ENCODE data around the gene SESN3. TPM values are rescaled to one million over a fixed set of nuclear protein-coding genes. Genes with fewer than 3 reads are reported as not detected.

The SESN3 gene
- total RNA-seq, 1 experiment from 2014 or later: 34.9 TPM

DNA sequence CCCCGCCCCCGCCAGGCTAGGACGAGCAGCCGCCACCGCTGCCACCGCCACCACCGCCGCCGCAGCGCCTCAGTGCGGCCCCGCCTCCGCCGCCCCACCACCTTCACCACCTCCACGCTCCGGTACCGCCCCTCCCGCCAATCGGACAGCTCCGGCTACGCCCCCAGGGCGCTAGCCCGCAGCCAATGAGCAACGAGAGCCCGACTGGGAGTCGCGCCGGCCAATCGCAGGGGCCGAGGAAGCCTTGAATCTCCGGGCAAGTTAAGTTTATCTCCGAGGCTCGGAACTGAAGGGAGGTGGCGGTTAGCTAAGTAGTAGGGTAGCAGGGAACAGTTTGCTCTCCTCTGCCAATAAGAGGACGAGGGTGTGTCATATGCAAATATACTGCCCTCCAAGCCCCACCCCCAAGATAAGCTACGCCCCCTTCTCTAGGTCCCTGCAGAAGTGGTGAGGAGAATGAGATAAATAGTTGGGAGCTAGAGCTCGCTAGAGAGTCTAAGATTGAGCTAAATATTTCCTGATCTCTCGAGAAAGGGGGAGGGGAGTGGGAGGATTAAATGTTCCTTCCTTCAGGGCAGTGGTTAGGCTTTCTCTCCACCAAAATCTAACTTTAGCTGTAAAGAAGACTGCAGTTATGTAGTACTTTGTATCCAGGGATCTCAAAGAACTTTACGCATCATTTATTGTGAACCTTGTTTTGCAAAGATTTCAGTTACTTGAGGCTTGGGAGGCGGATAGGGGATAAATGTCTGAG lies at the start of gene SESN3 (continued):
- no peak for TF ChIP-seq FOXK1 (CRISPR knock-in tag; IDR thresholded peaks at IDR 0.05)
- TF ChIP-seq SP1 (CRISPR knock-in tag; conservative IDR thresholded peaks at IDR 0.05): peak; percentile 63
- no peak for TF ChIP-seq ATF2 (CRISPR knock-in tag; IDR thresholded peaks at IDR 0.05; ENCODE audit: borderline replicate concordance, low read depth)
- TF ChIP-seq NFE2L1 (CRISPR knock-in tag; IDR thresholded peaks at IDR 0.05): no peak
- TF ChIP-seq E2F1 (CRISPR knock-in tag; IDR thresholded peaks at IDR 0.05): no peak
- 0 out of 2 replicates have a peak, but pooled peaks have one; percentile 35 for TF ChIP-seq ZBTB21 (CRISPR knock-in tag; IDR thresholded peaks at IDR 0.05; ENCODE audit: borderline replicate concordance)
- TF ChIP-seq, protein P1, sequence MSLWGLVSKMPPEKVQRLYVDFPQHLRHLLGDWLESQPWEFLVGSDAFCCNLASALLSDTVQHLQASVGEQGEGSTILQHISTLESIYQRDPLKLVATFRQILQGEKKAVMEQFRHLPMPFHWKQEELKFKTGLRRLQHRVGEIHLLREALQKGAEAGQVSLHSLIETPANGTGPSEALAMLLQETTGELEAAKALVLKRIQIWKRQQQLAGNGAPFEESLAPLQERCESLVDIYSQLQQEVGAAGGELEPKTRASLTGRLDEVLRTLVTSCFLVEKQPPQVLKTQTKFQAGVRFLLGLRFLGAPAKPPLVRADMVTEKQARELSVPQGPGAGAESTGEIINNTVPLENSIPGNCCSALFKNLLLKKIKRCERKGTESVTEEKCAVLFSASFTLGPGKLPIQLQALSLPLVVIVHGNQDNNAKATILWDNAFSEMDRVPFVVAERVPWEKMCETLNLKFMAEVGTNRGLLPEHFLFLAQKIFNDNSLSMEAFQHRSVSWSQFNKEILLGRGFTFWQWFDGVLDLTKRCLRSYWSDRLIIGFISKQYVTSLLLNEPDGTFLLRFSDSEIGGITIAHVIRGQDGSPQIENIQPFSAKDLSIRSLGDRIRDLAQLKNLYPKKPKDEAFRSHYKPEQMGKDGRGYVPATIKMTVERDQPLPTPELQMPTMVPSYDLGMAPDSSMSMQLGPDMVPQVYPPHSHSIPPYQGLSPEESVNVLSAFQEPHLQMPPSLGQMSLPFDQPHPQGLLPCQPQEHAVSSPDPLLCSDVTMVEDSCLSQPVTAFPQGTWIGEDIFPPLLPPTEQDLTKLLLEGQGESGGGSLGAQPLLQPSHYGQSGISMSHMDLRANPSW (CRISPR knock-in tag; conservative IDR thresholded peaks at IDR 0.05; ENCODE audit: low read depth): no peak

DNA sequence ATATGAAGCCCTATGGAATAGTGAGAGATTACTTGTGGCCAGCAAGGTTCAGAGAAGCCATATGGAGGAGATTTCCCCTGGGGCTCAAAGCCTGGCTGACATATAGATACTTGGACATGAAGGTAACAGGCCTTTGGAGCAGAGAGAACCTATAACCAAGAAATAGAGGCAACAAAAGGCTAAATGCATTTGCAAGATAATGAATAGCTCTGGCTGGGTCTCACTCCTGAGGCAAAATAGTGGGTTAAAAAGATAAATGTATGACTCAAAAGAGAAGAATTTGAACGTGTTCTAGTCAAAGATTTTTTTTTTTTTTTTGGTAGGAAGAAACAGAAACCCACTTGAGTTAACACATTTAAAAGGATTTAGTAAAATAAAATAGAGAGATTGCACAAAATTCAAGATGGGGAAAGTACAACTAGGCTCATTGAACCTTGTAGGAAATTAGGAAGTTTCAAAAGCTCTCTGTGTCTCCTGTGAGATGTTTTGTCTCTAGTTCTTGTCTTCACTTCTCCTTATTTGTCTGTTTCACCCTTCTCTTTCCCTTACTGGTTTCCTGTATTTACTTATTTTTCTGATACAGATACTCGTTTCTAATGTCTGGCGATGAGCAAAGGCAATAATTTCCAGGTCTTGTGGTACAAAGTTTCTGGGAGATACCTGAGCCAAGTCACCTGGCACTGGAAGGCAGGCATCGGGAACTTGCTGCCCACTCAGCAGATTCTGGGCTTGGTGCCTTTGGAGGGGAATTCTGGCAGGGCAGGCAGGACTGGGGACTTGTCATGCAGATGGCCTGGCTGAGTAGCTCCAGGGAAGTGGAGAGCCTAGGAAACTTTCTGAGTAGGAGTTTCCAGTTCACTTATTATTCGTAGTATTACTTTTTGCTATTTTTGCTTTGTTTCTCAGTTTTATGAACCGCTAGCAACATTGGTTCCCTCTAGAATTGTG lies 49.2 kb upstream of the SESN3 start:
- peaks cover 3% of the 10 kb centered on the region; the same call in 1 of the 2 replicates for H3K9me3 Mint-ChIP-seq
- ChIA-PET CTCF (interaction anchor here (1.2 to 1.6 kb wide), 3 partner anchors 26 to 125 kb away, joined by 3 to 4 read pairs (median 3); partner anchors contain the start of gene SESN3), POLR2A (no interaction called here)
- peak overlapping the region; percentile 61 for H3K27ac Mint-ChIP-seq
- H3K36me3 Mint-ChIP-seq: no peaks in the 10 kb centered on the region
- no peaks in the 10 kb centered on the region; the same call in 1 of the 2 replicates for H3K27me3 Mint-ChIP-seq (ENCODE audit: low read depth)
- ATAC-seq (peak; percentile 87), DNase-seq (ENCODE audit: low spot score) (peak; percentile 44)
- peaks cover 45% of the 10 kb centered on the region for H3K4me1 Mint-ChIP-seq
- TF ChIP-seq ZNF671 (CRISPR knock-in tag; IDR thresholded peaks at IDR 0.05) (no peak), TEAD1 (CRISPR knock-in tag; IDR thresholded peaks at IDR 0.05) (no peak), ZNF416 (CRISPR knock-in tag; IDR thresholded peaks at IDR 0.05) (no peak), ZNF423 (CRISPR knock-in tag; IDR thresholded peaks at IDR 0.05) (0 out of 2 replicates have a peak, but pooled peaks have one; percentile 6)
- TF ChIP-seq, protein P2, sequence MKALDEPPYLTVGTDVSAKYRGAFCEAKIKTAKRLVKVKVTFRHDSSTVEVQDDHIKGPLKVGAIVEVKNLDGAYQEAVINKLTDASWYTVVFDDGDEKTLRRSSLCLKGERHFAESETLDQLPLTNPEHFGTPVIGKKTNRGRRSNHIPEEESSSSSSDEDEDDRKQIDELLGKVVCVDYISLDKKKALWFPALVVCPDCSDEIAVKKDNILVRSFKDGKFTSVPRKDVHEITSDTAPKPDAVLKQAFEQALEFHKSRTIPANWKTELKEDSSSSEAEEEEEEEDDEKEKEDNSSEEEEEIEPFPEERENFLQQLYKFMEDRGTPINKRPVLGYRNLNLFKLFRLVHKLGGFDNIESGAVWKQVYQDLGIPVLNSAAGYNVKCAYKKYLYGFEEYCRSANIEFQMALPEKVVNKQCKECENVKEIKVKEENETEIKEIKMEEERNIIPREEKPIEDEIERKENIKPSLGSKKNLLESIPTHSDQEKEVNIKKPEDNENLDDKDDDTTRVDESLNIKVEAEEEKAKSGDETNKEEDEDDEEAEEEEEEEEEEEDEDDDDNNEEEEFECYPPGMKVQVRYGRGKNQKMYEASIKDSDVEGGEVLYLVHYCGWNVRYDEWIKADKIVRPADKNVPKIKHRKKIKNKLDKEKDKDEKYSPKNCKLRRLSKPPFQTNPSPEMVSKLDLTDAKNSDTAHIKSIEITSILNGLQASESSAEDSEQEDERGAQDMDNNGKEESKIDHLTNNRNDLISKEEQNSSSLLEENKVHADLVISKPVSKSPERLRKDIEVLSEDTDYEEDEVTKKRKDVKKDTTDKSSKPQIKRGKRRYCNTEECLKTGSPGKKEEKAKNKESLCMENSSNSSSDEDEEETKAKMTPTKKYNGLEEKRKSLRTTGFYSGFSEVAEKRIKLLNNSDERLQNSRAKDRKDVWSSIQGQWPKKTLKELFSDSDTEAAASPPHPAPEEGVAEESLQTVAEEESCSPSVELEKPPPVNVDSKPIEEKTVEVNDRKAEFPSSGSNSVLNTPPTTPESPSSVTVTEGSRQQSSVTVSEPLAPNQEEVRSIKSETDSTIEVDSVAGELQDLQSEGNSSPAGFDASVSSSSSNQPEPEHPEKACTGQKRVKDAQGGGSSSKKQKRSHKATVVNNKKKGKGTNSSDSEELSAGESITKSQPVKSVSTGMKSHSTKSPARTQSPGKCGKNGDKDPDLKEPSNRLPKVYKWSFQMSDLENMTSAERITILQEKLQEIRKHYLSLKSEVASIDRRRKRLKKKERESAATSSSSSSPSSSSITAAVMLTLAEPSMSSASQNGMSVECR (CRISPR knock-in tag; IDR thresholded peaks at IDR 0.05; ENCODE audit: borderline replicate concordance): no peak
- TF ChIP-seq, protein P3, sequence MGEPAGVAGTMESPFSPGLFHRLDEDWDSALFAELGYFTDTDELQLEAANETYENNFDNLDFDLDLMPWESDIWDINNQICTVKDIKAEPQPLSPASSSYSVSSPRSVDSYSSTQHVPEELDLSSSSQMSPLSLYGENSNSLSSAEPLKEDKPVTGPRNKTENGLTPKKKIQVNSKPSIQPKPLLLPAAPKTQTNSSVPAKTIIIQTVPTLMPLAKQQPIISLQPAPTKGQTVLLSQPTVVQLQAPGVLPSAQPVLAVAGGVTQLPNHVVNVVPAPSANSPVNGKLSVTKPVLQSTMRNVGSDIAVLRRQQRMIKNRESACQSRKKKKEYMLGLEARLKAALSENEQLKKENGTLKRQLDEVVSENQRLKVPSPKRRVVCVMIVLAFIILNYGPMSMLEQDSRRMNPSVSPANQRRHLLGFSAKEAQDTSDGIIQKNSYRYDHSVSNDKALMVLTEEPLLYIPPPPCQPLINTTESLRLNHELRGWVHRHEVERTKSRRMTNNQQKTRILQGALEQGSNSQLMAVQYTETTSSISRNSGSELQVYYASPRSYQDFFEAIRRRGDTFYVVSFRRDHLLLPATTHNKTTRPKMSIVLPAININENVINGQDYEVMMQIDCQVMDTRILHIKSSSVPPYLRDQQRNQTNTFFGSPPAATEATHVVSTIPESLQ (CRISPR knock-in tag; IDR thresholded peaks at IDR 0.05): no peak
- H3K4me3 Mint-ChIP-seq: peak overlapping the region; percentile 6; the same call in 1 of the 2 replicates

All from WTC11 (cell line).